Stimulated activated CD8-positive, alpha-beta memory T cell treated with anti-CD3 and anti-CD28 coated beads, Interleukin-15, amount 100 ng/mL, for 1 hour (primary cell): ENCODE measurements around the gene PPP1R13B.
A peak's percentile ranks its signal among the peaks of the same experiment; 100 is the strongest.
"Not testable (repeated sequence)": the region's sequence is repeated elsewhere in the genome, so short reads cannot be mapped to it uniquely, and the experiment has no call there.

Experiments used
- DNase-seq: peaks from one replicate; pipeline ENCODE4 v3.0.0-alpha.2; 2020; ENCODE audit warnings: low read depth

The PPP1R13B gene

DNA sequence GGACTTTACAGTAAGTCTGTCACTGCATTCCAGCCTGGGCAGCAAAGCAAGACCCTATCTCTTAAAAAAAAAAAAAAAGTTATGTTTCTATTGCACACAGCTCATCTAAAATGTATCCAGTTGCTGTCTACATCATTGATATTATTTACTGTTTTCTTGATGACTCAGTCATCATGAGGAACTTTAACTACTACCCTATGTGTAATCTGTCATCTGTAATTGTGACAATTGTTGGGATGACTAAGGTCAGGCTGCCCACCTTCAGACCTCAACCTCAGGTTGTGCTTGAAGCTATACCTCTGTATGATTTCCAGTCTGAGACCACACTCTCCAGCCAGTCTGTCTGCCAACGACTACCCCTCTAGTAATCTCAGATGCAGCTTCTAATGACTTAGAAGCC is 15.3 kb downstream of the PPP1R13B start:
- DNase-seq: no peak

DNA sequence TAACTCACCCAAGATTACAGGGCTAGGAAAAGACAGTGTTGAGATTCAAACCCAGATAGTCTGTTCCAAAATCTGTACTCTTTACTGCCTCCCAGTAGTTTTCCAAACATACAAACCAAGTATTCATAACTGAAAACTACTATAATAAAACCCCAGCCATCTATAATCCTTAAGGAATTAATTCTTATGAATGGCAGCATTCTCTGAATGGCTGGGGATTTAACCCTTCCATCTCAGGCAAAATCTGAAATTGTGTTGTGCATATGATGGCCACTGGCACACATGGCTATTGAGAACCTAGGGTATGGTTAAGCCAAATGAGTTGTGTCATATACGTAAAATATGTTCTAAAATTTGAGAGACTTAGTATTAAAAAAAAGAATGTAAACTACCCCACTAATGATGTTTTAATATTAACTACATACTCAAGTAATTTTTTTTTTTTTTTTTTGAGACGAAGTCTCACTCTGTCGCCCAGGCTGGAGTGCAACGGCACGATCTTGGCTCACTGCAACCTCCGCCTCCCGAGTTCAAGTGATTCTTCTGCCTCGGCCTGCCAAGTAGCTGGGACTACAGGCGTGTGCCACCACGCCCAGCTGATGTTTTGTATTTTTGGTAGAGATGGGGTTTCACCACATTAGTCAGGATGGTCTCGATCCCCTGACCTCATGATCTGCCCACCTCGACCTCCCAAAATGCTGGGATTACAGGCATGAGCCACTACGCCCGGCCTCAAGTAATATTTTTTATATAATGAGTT is 16.7 kb downstream of the PPP1R13B start:
- DNase-seq: no peak

DNA sequence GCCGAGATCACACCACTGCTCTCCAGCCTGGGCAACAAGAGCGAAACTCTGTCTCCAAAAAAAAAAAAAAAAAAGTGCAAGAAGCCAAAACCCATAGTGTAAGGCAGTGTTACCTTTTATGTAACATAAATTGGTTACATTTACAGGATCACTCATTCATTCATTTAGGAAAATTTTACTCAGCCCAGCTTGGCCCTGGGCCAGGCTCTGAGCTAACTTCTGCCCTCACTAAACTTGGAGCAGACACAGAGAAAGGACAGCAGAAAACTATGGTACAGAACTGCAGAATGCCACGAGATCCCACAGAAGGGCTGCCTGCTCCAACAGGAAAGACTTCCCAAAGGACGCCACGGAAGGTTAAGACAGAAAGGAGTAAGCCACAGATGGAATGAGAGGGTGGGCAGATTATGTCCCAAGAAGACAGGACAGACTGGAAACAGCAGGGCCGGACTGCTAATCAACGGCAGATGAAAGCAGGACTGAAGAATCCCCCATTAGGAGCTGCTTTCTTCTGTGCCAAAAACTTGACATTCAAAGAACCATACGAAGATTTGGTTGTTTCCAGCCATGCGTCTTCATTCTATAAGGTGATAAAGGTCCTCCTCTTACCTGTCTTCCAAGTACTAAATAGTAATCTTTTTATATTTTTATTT is 18.9 kb downstream of the PPP1R13B start:
- DNase-seq: no peak

DNA sequence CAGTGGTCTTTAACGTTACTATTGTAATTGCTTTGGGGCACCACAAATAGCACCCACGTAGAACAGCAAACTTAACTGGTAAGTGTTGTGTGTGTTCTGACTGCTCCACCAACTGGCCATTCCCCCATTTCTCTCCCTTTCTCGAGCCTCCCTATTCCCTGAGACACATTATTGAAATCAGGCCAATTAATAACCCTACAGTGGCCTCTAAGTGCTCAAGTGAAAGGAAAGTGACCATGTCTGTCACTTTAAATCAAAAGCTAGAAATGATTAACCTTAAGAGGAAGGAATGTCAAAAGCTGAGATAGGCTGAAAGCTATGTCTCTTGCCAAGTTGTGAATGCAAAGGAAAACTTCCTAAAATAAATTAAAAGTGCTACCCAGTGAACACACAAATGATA is 22.3 kb downstream of the PPP1R13B start:
- DNase-seq: no peak

DNA sequence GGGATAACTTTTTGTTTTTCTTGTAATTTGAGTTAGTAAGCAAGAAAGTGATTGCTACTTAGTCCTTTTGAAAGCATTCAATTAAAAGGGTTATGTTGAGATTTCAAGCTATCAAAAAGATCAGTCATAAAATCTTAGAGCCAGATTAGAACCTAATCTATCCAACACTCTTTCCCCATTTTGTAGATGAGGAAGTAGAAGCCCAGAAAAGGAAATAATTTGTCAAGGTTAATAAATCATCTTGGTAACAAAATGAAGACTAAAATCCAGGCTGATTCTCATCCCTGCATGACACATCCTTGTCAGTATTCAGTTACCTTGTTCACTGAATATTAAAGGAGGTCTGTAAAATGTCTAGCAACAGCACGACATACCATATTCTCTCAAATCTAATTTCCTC is 26.5 kb downstream of the PPP1R13B start:
- no peak for DNase-seq

DNA sequence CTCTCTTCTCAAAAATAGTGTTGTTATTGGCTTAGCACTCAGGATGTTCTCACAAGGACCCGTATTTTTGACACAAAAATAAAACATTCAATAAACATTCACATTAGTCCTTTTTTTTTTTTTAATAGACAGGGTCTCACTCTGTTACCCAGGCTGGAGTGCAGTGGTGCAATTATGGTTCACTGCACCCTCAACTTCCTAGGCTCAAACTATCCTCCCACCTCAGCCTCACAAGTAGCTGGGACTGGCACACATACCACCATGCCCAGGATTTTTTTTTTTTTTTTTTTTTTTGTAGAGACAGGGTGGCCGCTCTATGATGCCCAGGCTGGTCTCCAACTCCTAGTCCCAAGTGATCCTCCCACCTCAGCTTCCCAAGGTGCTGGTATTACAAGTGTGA is 27.0 kb downstream of the PPP1R13B start:
- no peak for DNase-seq

GRCh38 chr14:103819503-103820307 is 27.7 kb downstream of the PPP1R13B start:
- no peak for DNase-seq

DNA sequence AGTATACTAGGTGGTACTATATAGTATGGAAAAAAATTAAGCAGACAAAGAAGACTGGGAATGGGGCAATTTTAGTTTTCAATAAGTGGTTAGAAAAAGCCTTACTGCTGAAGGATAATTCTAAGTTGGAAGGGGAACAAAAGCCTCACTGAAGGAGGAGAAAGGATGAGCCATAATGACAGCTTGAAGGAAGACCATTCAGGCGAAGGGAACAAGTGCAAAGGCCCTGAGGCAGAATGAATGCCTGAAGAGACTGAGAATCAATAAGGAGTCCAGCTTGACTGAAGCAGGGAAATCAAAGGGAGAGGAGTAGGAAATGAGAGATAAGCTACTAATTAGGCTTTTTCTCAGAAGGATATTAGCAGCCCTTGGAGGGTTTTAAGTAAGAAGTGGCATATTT is 28.5 kb downstream of the PPP1R13B start:
- no peak for DNase-seq

DNA sequence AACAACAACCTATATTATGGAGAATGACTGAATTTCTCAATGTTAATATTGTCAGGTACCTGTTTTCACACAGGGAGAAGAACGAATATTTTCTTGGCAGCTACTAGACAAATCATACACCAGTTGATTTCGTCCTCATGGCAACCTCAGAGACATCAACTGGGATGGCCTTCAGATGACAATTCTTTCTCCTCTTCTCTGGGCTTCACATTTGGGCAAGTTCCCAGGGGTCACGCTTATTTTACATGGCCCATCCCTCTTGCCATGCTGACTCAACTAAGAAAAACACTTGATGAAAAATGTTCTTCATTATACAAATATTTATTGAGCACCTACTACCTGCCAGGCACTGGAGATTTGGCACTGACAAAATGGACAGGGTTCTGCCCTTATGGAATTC is 29.0 kb downstream of the PPP1R13B start:
- DNase-seq: no peak

DNA sequence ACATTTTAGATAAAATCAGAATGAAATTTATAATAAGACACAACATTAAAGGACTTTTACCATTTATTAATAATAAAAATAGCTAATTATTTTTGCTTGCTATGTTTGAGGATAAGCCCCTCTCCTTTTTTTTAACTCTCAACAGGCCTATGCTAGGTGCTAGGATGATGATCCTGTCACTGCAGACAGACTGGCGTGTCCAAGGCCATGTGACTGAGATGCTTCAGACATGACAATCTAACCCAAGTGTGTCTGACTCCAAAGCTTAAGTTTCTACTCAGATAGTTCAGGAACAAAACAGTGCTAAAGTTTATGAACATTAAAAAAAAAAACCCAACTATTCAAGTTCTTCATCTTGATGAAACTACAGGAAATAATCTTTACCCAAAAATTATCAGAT is 29.8 kb downstream of the PPP1R13B start:
- DNase-seq: no peak

DNA sequence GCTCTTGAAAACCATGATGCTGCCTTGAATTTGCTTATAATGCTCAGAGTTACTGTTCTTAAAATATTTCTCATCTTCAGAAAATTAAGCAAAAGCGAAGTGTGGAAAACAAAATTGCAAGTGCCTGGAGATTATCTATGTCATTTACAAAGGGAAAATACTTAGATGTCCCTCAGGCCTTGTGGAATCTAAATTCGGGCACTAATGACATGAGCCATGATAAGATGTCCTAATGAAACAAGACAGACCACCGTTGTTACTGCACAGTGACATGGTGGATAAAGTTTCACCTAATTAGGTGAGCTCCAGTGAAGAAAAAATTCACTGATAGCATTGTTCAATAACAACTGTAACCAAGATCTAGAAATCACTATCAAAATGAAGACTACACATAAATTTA is 30.4 kb downstream of the PPP1R13B start:
- DNase-seq: no peak

DNA sequence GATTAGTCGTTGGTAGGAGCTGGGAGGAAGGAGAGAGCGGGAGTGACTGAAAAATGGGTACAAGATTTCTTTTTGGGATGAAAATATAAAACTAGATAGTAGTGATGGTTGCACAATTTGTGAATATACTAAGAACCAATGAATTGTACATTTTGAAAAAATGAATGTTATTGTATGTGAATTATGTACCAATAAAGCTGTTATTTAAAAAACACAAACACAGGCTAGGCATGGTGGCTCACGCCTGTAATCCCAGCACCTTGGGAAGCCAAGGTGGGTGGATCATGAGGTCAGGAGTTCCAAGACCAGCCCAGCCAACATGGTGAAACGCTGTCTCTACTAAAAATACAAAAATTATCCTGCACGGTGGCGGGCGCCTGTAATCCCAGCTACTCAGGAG is 32.1 kb downstream of the PPP1R13B start:
- DNase-seq: no peak

DNA sequence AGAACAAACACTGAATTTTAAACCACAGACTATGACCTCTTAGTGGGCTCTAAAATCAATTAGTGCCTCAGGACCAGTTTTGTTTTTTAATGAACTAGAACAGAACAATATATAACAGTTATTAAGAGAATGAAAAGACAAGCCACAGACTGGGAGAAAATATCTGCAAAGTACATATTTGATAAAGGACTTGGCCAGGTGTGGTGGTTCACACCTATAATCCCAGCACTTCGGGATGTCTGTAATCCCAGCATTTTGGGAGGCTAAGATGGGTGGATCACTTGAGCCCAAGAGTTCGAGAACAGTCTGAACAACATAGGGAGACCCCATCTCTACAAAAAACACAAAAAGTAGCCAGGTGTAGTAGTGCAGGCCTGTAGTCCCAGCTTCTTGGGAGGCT is 36.2 kb downstream of the PPP1R13B start:
- no peak for DNase-seq

- peak; percentile 47 for DNase-seq
These were observed 38.9 kb downstream of the PPP1R13B start for GRCh38 chr14:103808403-103809001.

- DNase-seq: no peak
These were observed 40.6 kb downstream of the PPP1R13B start for GRCh38 chr14:103806805-103807204.

DNA sequence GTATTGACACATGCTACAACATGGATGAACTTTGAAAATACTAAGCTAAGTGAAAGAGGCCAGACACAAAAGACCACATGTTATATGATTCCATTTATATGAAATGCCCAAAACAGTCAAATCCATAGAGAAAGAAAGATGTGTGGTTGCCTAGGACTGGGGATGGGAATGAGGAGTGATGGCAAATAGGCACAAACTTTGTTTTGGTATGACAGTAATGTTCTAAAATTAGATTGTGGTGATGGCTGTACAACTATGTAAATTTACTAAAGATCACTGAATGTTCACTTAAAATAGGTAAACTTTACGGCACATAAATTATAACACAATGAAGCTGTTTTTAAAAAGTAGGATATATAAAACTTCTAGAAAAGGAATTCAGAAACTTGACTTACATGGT is 41.7 kb downstream of the PPP1R13B start:
- DNase-seq: no peak

DNA sequence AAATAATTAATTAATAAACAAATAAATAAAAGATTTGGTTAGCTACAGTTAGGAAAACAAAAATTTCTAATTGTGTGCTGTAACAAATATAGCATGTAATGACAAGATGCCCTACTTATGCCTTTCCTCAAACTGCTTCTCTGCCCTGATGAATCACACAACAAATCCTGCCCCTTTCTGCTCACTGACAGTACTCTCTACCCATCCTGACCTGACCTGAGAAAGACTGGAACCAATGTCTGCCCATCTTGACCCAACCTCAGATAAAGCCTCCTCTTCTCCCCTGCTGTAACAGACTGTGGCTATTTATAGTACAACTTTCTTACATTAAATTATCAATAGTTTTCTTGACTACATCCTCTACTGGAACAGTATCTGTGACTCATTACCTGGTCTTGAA is 43.7 kb downstream of the PPP1R13B start:
- DNase-seq: no peak

DNA sequence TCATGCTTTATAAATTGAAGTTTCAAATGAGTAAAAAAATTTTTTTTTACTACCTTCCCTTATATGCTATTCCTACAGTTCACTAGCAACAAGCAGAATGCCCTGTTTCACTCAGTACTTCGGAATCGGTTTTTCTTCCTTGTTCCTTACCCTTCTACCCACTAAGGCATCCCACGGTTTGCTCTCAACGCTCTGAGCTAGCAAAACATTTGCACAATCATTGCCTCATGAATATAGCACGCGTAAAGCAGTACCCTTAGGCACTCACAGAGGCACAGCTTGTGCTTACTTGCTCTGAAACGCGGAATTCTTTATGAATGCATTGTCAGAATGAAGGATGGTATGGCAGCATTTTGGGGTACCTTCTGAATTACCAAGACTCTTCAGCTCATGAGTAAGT is 45.0 kb downstream of the PPP1R13B start:
- DNase-seq: no peak

DNA sequence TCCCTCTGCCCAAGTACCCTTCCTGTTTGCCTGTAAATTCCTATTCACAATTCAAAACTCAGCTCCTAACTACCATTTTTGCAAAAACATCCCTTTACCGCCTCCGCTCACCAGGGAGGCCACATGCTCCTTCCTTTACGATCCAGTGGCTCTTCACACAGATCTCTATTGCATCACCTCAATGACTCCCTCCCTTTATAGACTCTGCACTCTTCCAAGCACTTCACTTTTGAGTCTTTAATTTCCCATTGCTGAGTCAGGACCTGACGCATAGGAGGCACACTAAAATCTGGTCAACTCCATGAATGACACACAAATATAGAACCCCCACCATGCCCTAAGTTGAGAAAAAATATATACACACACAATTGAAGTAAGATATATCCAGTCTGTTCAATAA is 45.9 kb downstream of the PPP1R13B start:
- no peak for DNase-seq

DNA sequence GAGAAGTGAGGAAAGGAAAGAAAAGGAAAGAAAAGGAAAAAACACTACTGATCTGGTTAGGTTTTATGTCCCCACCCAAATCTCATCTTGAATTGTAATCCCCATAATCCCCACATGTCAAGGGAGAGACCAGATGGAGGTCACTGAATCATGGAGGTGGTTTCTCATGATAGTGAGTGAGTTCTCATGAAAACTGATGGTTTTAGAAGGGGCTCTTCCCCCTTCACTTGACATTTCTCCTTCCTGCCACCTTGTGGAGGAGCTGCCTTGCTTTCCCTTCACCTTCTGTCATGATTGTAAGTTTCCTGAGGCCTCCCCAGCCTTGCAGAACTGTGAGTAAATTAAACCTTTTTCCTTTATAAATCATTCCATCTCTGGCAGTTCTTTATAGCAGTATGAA is 54.2 kb downstream of the PPP1R13B start:
- not testable (repeated sequence) for DNase-seq

GRCh38 chr14:103788086-103788485 is 59.3 kb downstream of the PPP1R13B start:
- no peak for DNase-seq

DNA sequence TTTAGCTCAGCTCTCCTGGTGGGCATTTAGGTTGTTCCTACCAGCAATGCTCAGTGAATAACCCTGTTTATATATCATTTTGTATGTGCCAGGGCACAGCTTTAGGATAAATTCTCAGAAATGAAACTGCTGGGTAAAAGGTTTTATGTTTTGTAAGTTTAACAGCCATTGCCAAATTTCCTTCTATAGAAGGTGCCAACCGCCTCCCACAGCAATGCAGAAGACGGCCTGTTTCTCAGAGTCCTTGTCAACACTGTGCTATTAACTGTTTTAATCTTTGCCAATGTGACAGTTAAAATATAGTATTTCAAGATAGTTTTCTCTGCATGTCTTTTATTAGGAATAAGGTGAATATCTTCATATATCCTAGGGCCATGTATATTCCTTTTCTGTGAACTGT is 65.0 kb downstream of the PPP1R13B start:
- DNase-seq: no peak

DNA sequence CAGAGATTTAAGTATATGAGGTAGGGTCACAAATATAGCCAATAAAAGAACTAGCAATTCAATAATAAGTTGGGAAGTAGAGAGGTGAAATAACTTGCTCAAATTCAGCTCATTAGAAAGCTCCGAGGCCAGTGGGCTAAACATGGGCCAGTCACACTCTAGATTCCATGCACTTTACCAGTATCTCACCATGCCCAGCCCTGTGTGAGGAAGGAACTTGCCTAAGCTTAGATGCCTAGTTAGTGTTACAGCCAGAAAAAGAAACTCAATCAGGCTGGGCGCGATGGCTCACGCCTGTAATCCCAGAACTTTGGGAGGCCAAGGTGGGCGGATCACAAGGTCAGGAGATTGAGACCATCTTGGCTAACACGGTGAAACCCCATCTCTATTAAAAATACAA is 71.1 kb downstream of the PPP1R13B start:
- not testable (repeated sequence) for DNase-seq
